Measurements from ENCODE around the gene PNMT.

- TF ChIP-seq NFE2L2 (IDR thresholded peaks at IDR 0.05; ENCODE audit: low read length) = no peak
- TF ChIP-seq ZGPAT (CRISPR knock-in tag; IDR thresholded peaks at IDR 0.05) = no peak
- no peak for TF ChIP-seq EP300 (IDR thresholded peaks at IDR 0.05; ENCODE audit: low read depth in 2 of 2, low read length in 2 of 2)
- TF ChIP-seq EP300 (CRISPR knock-in tag; IDR thresholded peaks at IDR 0.05; ENCODE audit: borderline replicate concordance) = no peak
- TF ChIP-seq CTCF (CRISPR knock-in tag; IDR thresholded peaks at IDR 0.05) = no peak
- no peak for TF ChIP-seq TARDBP (CRISPR knock-in tag; IDR thresholded peaks at IDR 0.05)
- TF ChIP-seq STAG1 (CRISPR knock-in tag; IDR thresholded peaks at IDR 0.05) = no peak
- TF ChIP-seq POLR2A (IDR thresholded peaks at IDR 0.05; ENCODE audit: insufficient read depth in 1 of 2, low read depth in 2 of 2, low read length in 2 of 2) = no peak
- no peak for TF ChIP-seq ELF1 (CRISPR knock-in tag; IDR thresholded peaks at IDR 0.05)
- TF ChIP-seq BRCA1 (CRISPR knock-in tag; IDR thresholded peaks at IDR 0.05) = no peak
- TF ChIP-seq ZBTB8A (CRISPR knock-in tag; IDR thresholded peaks at IDR 0.05; ENCODE audit: borderline replicate concordance, low read depth) = no peak
- no peak for TF ChIP-seq CEBPG (CRISPR knock-in tag; IDR thresholded peaks at IDR 0.05)
Measured at GRCh38 chr17:39653316-39653661, 15.0 kb upstream of the PNMT start.
